ENCODE measurements around the gene TALDO1. TPM values are rescaled to one million over a fixed set of nuclear protein-coding genes. Genes with fewer than 3 reads are reported as not detected.
A peak's percentile ranks its signal among the peaks of the same experiment; 100 is the strongest.

The TALDO1 gene
- total RNA-seq, 2 donors from 2014 or later, result 60.4 to 102 TPM

GRCh38 chr11:773425-773824 is 26.2 kb downstream of the TALDO1 start:
- ATAC-seq (no peak), DNase-seq (no peak)
- peaks cover 8% of the 10 kb centered on the region for H3K4me1 Mint-ChIP-seq
- no peak overlapping the region for H3K27ac Mint-ChIP-seq
- H3K36me3 Mint-ChIP-seq (ENCODE audit: low read depth), result no peaks in the 10 kb centered on the region
- no peaks in the 10 kb centered on the region for H3K9me3 ChIP-seq (ENCODE audit: control insufficient read depth, low read length, poor library complexity, severe bottlenecking)
- H3K27me3 Mint-ChIP-seq, result no peaks in the 10 kb centered on the region
- no peak overlapping the region for H3K4me3 Mint-ChIP-seq

- Mint-ChIP-seq H3K27me3 (no peaks in the 10 kb centered on the region), H3K27ac (no peak overlapping the region), H3K4me3 (no peak overlapping the region), H3K36me3 (ENCODE audit: low read depth) (no peaks in the 10 kb centered on the region), H3K4me1 (peaks cover 8% of the 10 kb centered on the region)
- ATAC-seq (no peak), DNase-seq (no peak)
- no peaks in the 10 kb centered on the region for H3K9me3 ChIP-seq (ENCODE audit: control insufficient read depth, low read length, poor library complexity, severe bottlenecking)
Observed at GRCh38 chr11:773830-774229, 26.6 kb downstream of the TALDO1 start.

- Mint-ChIP-seq H3K27ac (peak overlapping the region; percentile 24), H3K4me3 (peak overlapping the region; percentile 63), H3K36me3 (ENCODE audit: low read depth) (no peaks in the 10 kb centered on the region), H3K27me3 (no peaks in the 10 kb centered on the region), H3K4me1 (peaks cover 8% of the 10 kb centered on the region)
- DNase-seq, result no peak
- no peak for ATAC-seq
- no peaks in the 10 kb centered on the region for H3K9me3 ChIP-seq (ENCODE audit: control insufficient read depth, low read length, poor library complexity, severe bottlenecking)
Observed at GRCh38 chr11:774873-775592, 27.8 kb downstream of the TALDO1 start.

GRCh38 chr11:776263-776560 is 28.9 kb downstream of the TALDO1 start:
- Mint-ChIP-seq H3K4me3 (peak overlapping the region; percentile 85), H3K27ac (peak overlapping the region; percentile 32), H3K36me3 (ENCODE audit: low read depth) (no peaks in the 10 kb centered on the region), H3K4me1 (peaks cover 8% of the 10 kb centered on the region), H3K27me3 (no peaks in the 10 kb centered on the region)
- DNase-seq (no peak), ATAC-seq (no peak)
- H3K9me3 ChIP-seq (ENCODE audit: control insufficient read depth, low read length, poor library complexity, severe bottlenecking), result no peaks in the 10 kb centered on the region

GRCh38 chr11:776561-777287 is 29.5 kb downstream of the TALDO1 start:
- H3K27me3 Mint-ChIP-seq, result no peaks in the 10 kb centered on the region
- no peak for DNase-seq
- peak; percentile 55 for ATAC-seq
- H3K27ac Mint-ChIP-seq, result peak overlapping the region; percentile 32
- H3K9me3 ChIP-seq (ENCODE audit: control insufficient read depth, low read length, poor library complexity, severe bottlenecking), result no peaks in the 10 kb centered on the region
- peaks cover 8% of the 10 kb centered on the region for H3K4me1 Mint-ChIP-seq
- H3K4me3 Mint-ChIP-seq, result peak overlapping the region; percentile 85
- no peaks in the 10 kb centered on the region for H3K36me3 Mint-ChIP-seq (ENCODE audit: low read depth)

- DNase-seq (peak; percentile 92 to 98 (median 95)), ATAC-seq (peak; percentile 90)
- H3K36me3 Mint-ChIP-seq (ENCODE audit: low read depth), result no peaks in the 10 kb centered on the region
- peak within 1 kb of the TSS; percentile 49 for H3K27ac Mint-ChIP-seq
- no peaks in the 10 kb centered on the region for H3K27me3 Mint-ChIP-seq
- H3K9me3 ChIP-seq (ENCODE audit: control insufficient read depth, low read length, poor library complexity, severe bottlenecking), result no peaks in the 10 kb centered on the region
- H3K4me1 Mint-ChIP-seq, result peaks cover 8% of the 10 kb centered on the region
- H3K4me3 Mint-ChIP-seq, result peak within 1 kb of the TSS; percentile 85
Observed at GRCh38 chr11:777288-778255, 30.3 kb downstream of the TALDO1 start, which contains the start of gene GATD1. Gene GATD1 (minus strand): TSS chr11:777487. CDS start chr11:777462, 25 bp downstream.

- DNase-seq (peak in 1 of 3 donors; percentile 8), ATAC-seq (no peak)
- H3K9me3 ChIP-seq (ENCODE audit: control insufficient read depth, low read length, poor library complexity, severe bottlenecking), result no peaks in the 10 kb centered on the region
- Mint-ChIP-seq H3K36me3 (ENCODE audit: low read depth) (no peaks in the 10 kb centered on the region), H3K4me1 (peaks cover 7% of the 10 kb centered on the region), H3K27ac (no peak overlapping the region), H3K4me3 (peak overlapping the region; percentile 53), H3K27me3 (no peaks in the 10 kb centered on the region)
Observed at GRCh38 chr11:778976-779954, 32.0 kb downstream of the TALDO1 start.

GRCh38 chr11:779955-780532 is 32.8 kb downstream of the TALDO1 start:
- Mint-ChIP-seq H3K4me3 (peak overlapping the region; percentile 53), H3K27me3 (no peaks in the 10 kb centered on the region), H3K4me1 (peaks cover 6% of the 10 kb centered on the region), H3K27ac (no peak overlapping the region), H3K36me3 (ENCODE audit: low read depth) (no peaks in the 10 kb centered on the region)
- DNase-seq, result no peak
- ATAC-seq, result no peak
- no peaks in the 10 kb centered on the region for H3K9me3 ChIP-seq (ENCODE audit: control insufficient read depth, low read length, poor library complexity, severe bottlenecking)

- ATAC-seq (no peak), DNase-seq (no peak)
- no peak overlapping the region for H3K27ac Mint-ChIP-seq
- H3K9me3 ChIP-seq (ENCODE audit: control insufficient read depth, low read length, poor library complexity, severe bottlenecking), result no peaks in the 10 kb centered on the region
- H3K4me1 Mint-ChIP-seq, result peaks cover 4% of the 10 kb centered on the region
- no peaks in the 10 kb centered on the region for H3K27me3 Mint-ChIP-seq
- H3K36me3 Mint-ChIP-seq (ENCODE audit: low read depth), result no peaks in the 10 kb centered on the region
- no peak overlapping the region for H3K4me3 Mint-ChIP-seq
Observed at GRCh38 chr11:782264-783174, 35.3 kb downstream of the TALDO1 start.

- Mint-ChIP-seq H3K4me1 (peaks cover 4% of the 10 kb centered on the region), H3K27ac (peak overlapping the region; percentile 56), H3K27me3 (no peaks in the 10 kb centered on the region), H3K4me3 (no peak overlapping the region), H3K36me3 (ENCODE audit: low read depth) (no peaks in the 10 kb centered on the region)
- H3K9me3 ChIP-seq (ENCODE audit: control insufficient read depth, low read length, poor library complexity, severe bottlenecking), result no peaks in the 10 kb centered on the region
- DNase-seq (no peak), ATAC-seq (peak; percentile 71)
Observed at GRCh38 chr11:783581-784015, 36.3 kb downstream of the TALDO1 start.
